Hair follicular keratinocyte (primary cell): ENCODE measurements around the gene C4B. TPM values are rescaled to one million over a fixed set of nuclear protein-coding genes. Genes with fewer than 3 reads are reported as not detected.

Source experiments
- total RNA-seq: library from RNA; depleted of rRNA; stranded (reverse); fragments of >200 nt; gene quantifications from 2 replicates; pipeline ENCODE4 v1.2.3, GENCODE V29; 2015

The C4B gene
- 1.2 and 2.4 TPM in 2 replicates for total RNA-seq

DNA sequence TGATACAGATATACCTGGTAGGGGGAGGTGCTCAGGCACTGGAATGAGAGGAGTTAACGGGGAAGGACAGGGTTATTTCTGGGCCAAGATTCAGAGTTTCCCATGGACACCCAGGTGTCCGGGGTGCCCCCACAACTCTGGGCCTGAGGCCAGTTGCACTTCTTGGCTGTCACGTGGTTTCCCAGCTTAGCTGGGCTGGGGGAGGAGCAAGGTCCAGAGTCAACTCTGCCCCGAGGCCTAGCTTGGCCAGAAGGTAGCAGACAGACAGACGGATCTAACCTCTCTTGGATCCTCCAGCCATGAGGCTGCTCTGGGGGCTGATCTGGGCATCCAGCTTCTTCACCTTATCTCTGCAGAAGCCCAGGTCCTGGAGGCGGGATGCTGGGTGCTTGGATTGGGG is at the start of gene C4B:
Gene C4B (plus strand): TSS at position 249 of the 400 bp plus-strand sequence. CDS start 51 bp downstream, at position 300.

DNA sequence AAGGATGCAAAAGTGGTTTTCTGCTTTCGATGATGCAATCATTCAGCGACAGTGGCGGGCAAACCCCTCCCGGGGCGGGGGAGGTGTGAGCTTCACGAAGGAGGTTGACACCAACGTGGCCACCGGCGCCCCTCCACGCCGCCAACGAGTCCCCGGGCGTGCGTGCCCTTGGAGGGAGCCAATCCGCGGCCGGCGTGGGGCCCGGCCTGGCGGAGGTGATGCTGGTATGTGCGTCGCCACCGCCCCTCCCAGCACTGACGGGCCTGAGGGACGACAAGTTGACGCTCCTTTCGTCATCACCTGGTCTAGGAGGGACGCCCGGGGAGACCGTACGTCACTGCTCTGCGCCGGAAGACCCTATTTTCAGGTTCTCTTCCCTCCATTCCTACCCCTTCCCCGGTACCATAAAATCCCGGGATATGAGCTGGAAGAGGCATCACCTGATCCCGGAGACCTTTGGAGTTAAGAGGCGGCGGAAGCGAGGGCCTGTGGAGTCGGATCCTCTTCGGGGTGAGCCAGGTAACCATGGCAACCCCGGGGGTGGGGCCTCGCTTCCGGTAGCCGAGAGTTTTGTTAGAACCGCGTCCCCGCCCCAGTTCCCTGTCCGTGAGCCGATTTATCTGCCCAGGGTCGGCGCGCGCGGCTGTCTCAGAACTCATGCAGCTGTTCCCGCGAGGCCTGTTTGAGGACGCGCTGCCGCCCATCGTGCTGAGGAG is 42.4 kb upstream of the C4B start, which contains the start of gene DXO:
Gene DXO (minus strand): TSS at position 146 of the 716 bp plus-strand sequence. CDS start 463 bp downstream, outside the sequence.

GRCh38 chr6:31981744-31982143 is 32.9 kb upstream of the C4B start, which contains the start of gene C4A:
C4A (plus strand) TSS chr6:31982057; CDS start chr6:31982108, 51 bp downstream.

GRCh38 chr6:32037598-32038524 is 23.3 kb downstream of the C4B start, which contains the start of gene CYP21A2:
CYP21A2 (plus strand) TSS chr6:32038415; CDS start chr6:32038423, 8 bp downstream.

Other genes with a start within 250 kb of the C4B start
- 0.19 and 0.86 TPM in 2 replicates for gene VWA7, start 237.5 kb upstream of the C4B start, total RNA-seq
- 84.7 and 118 TPM in 2 replicates for gene VARS1, start 219.0 kb upstream of the C4B start, total RNA-seq
- gene LSM2, start 207.8 kb upstream of the C4B start, total RNA-seq, result 95.7 and 134 TPM in 2 replicates
- gene HSPA1L, start 199.5 kb upstream of the C4B start, total RNA-seq, result 0.53 and 0.62 TPM in 2 replicates
- gene HSPA1A, start 199.3 kb upstream of the C4B start, total RNA-seq, result 37.6 and 59.1 TPM in 2 replicates
- gene HSPA1B, start 187.1 kb upstream of the C4B start, total RNA-seq, result 76.1 and 133 TPM in 2 replicates
- gene NEU1, start 152.0 kb upstream of the C4B start, total RNA-seq, result 33.3 and 33.7 TPM in 2 replicates
- 0.04 TPM in 1 of 2 replicates, not detected in the other for gene SLC44A4, start 135.8 kb upstream of the C4B start, total RNA-seq
- 22.2 and 24.5 TPM in 2 replicates for gene EHMT2, start 117.1 kb upstream of the C4B start, total RNA-seq
- gene ZBTB12, start 112.7 kb upstream of the C4B start, total RNA-seq, result 0.30 and 0.39 TPM in 2 replicates
- gene C2, start 87.1 kb upstream of the C4B start, total RNA-seq, result not detected in 2 replicates
- 1.2 and 3.4 TPM in 2 replicates for gene CFB, start 68.7 kb upstream of the C4B start, total RNA-seq
- gene NELFE, start 55.8 kb upstream of the C4B start, total RNA-seq, result 129 and 171 TPM in 2 replicates
- gene SKIC2, start 55.6 kb upstream of the C4B start, total RNA-seq, result 34.5 and 47.2 TPM in 2 replicates
- gene DXO, start 42.7 kb upstream of the C4B start, total RNA-seq, result 17.2 and 20.9 TPM in 2 replicates
- 1.7 and 3.4 TPM in 2 replicates for gene C4A, start 32.7 kb upstream of the C4B start, total RNA-seq
- gene CYP21A2, start 23.6 kb downstream of the C4B start, total RNA-seq, result not detected in 2 replicates
- 0.23 and 0.30 TPM in 2 replicates for gene TNXB, start 94.5 kb downstream of the C4B start, total RNA-seq
- gene ATF6B, start 113.5 kb downstream of the C4B start, total RNA-seq, result 16.0 and 22.0 TPM in 2 replicates
- 4.5 and 7.8 TPM in 2 replicates for gene FKBPL, start 115.5 kb downstream of the C4B start, total RNA-seq
- gene PRRT1, start 137.1 kb downstream of the C4B start, total RNA-seq, result not detected in 2 replicates
- gene PPT2, start 139.3 kb downstream of the C4B start, total RNA-seq, result 14.3 and 17.5 TPM in 2 replicates
- gene EGFL8, start 149.8 kb downstream of the C4B start, total RNA-seq, result 0.57 and 1.0 TPM in 2 replicates
- 49.2 and 63.7 TPM in 2 replicates for gene AGPAT1, start 161.3 kb downstream of the C4B start, total RNA-seq
- gene RNF5, start 163.6 kb downstream of the C4B start, total RNA-seq, result 37.5 and 64.1 TPM in 2 replicates
- 1.3 and 1.8 TPM in 2 replicates for gene AGER, start 169.5 kb downstream of the C4B start, total RNA-seq
- 22.7 and 42.2 TPM in 2 replicates for gene PBX2, start 175.4 kb downstream of the C4B start, total RNA-seq
- 7.0 and 13.3 TPM in 2 replicates for gene GPSM3, start 177.8 kb downstream of the C4B start, total RNA-seq
- gene NOTCH4, start 209.3 kb downstream of the C4B start, total RNA-seq, result 0.08 and 0.61 TPM in 2 replicates